Measurements from ENCODE around the gene HAVCR2. TPM values are rescaled to one million over a fixed set of nuclear protein-coding genes. Genes with fewer than 3 reads are reported as not detected.

The HAVCR2 gene
- total RNA-seq, result 10 to 100 TPM; 77.6 to 78.7 TPM

- DNase-seq, result peak; percentile 85
- Mint-ChIP-seq H3K36me3 (ENCODE audit: low read depth) (peaks cover 51% of the 10 kb centered on the region), H3K27me3 (ENCODE audit: low read depth) (no peaks in the 10 kb centered on the region), H3K9me3 (ENCODE audit: insufficient read depth) (no peaks in the 10 kb centered on the region), H3K27ac (peak within 1 kb of the TSS; percentile 92), H3K4me1 (ENCODE audit: low read depth) (peaks cover 72% of the 10 kb centered on the region), H3K4me3 (peak within 1 kb of the TSS; percentile 93)
- CTCF ChIA-PET, result interaction anchor here (0.8 to 2.6 kb wide), 7 partner anchors 24 to 220 kb away, joined by 3 to 7 read pairs (median 4); partner anchors contain the start of gene MED7
- peak; percentile 88 for ATAC-seq
- POLR2A ChIA-PET, result interaction anchor here (0.6 to 5.4 kb wide), 17 partner anchors 8 to 194 kb away, joined by 3 to 58 read pairs (median 4); partner anchors contain the start of genes ITK and MED7
These were observed at the start of gene HAVCR2 for GRCh38 chr5:157108976-157109375. HAVCR2 (minus strand) TSS chr5:157109044; CDS start chr5:157108983, 61 bp downstream.

- H3K4me3 Mint-ChIP-seq, result no peak overlapping the region
- DNase-seq, result peak; percentile 18
- no peaks in the 10 kb centered on the region for H3K27me3 Mint-ChIP-seq (ENCODE audit: low read depth)
- H3K27ac Mint-ChIP-seq, result no peak overlapping the region
- peaks cover 6% of the 10 kb centered on the region for H3K36me3 Mint-ChIP-seq (ENCODE audit: low read depth)
- no peak for ATAC-seq
- POLR2A ChIA-PET, result interaction anchor here (1.0 to 2.1 kb wide), 4 partner anchors 9 to 23 kb away, joined by 4 to 9 read pairs (median 6); partner anchors contain the start of genes GARIN3, ITK and MED7
- peaks cover 68% of the 10 kb centered on the region for H3K4me1 Mint-ChIP-seq (ENCODE audit: low read depth)
- CTCF ChIA-PET, result interaction anchor here (1.0 to 5.0 kb wide), 7 partner anchors 8 to 33 kb away, joined by 3 to 26 read pairs (median 4); partner anchors contain the start of genes GARIN3 and ITK
- no peaks in the 10 kb centered on the region for H3K9me3 Mint-ChIP-seq (ENCODE audit: insufficient read depth)
These were observed 48.5 kb upstream of the HAVCR2 start for GRCh38 chr5:157157293-157157891.

GRCh38 chr5:157155297-157155696, 46.5 kb upstream of the HAVCR2 start:
- CTCF ChIA-PET, result interaction anchor here (0.9 to 5.0 kb wide), 8 partner anchors 8 to 34 kb away, joined by 3 to 26 read pairs (median 4); partner anchors contain the start of gene ITK
- POLR2A ChIA-PET, result interaction anchor here (0.8 to 4.6 kb wide), 8 partner anchors 8 to 61 kb away, joined by 3 to 26 read pairs (median 9); partner anchors contain the start of genes ITK and MED7
- Mint-ChIP-seq H3K27ac (peak overlapping the region; percentile 98), H3K9me3 (ENCODE audit: insufficient read depth) (no peaks in the 10 kb centered on the region), H3K4me1 (ENCODE audit: low read depth) (peaks cover 75% of the 10 kb centered on the region), H3K36me3 (ENCODE audit: low read depth) (peaks cover 4% of the 10 kb centered on the region), H3K4me3 (peak overlapping the region; percentile 89), H3K27me3 (ENCODE audit: low read depth) (no peaks in the 10 kb centered on the region)
- ATAC-seq (no peak), DNase-seq (no peak)

- Mint-ChIP-seq H3K36me3 (ENCODE audit: low read depth) (peaks cover 1% of the 10 kb centered on the region), H3K9me3 (ENCODE audit: insufficient read depth) (no peaks in the 10 kb centered on the region), H3K27me3 (ENCODE audit: low read depth) (no peaks in the 10 kb centered on the region), H3K4me3 (no peak overlapping the region), H3K4me1 (ENCODE audit: low read depth) (peaks cover 67% of the 10 kb centered on the region), H3K27ac (no peak overlapping the region)
- ChIA-PET CTCF (interaction anchor here (0.7 to 7.4 kb wide), 7 partner anchors 16 to 102 kb away, joined by 3 to 162 read pairs (median 7); partner anchors contain the start of gene ITK), POLR2A (interaction anchor here (0.7 to 1.2 kb wide), 6 partner anchors 8 to 36 kb away, joined by 3 to 4 read pairs (median 3); partner anchors contain the start of gene MED7)
- ATAC-seq (no peak), DNase-seq (no peak)
These were observed 42.2 kb upstream of the HAVCR2 start for GRCh38 chr5:157150995-157151394.

GRCh38 chr5:157148734-157149615, 40.1 kb upstream of the HAVCR2 start:
- no peak overlapping the region for H3K27ac Mint-ChIP-seq
- H3K27me3 Mint-ChIP-seq (ENCODE audit: low read depth), result no peaks in the 10 kb centered on the region
- no peaks in the 10 kb centered on the region for H3K9me3 Mint-ChIP-seq (ENCODE audit: insufficient read depth)
- ChIA-PET CTCF (interaction anchor here (0.9 to 7.4 kb wide), 44 partner anchors 9 to 194 kb away, joined by 3 to 162 read pairs (median 5); partner anchors contain the start of gene ITK), POLR2A (interaction anchor here (0.5 to 3.2 kb wide), 11 partner anchors 12 to 124 kb away, joined by 3 to 22 read pairs (median 5); partner anchors contain the start of gene ITK)
- H3K4me1 Mint-ChIP-seq (ENCODE audit: low read depth), result peaks cover 54% of the 10 kb centered on the region
- no peak overlapping the region for H3K4me3 Mint-ChIP-seq
- ATAC-seq, result peak; percentile 75
- no peaks in the 10 kb centered on the region for H3K36me3 Mint-ChIP-seq (ENCODE audit: low read depth)
- peak; percentile 90 for DNase-seq

GRCh38 chr5:157143127-157143971, 34.5 kb upstream of the HAVCR2 start:
- peaks cover 41% of the 10 kb centered on the region for H3K4me1 Mint-ChIP-seq (ENCODE audit: low read depth)
- ChIA-PET CTCF (interaction anchor here (0.7 to 2.8 kb wide), 21 partner anchors 9 to 600 kb away, joined by 3 to 19 read pairs (median 3); partner anchors contain the start of gene HAVCR2), POLR2A (interaction anchor here (0.6 to 3.1 kb wide), 54 partner anchors 7 to 1026 kb away, joined by 3 to 106 read pairs (median 5); partner anchors contain the start of genes CYFIP2, HAVCR2 and ITK)
- no peaks in the 10 kb centered on the region for H3K9me3 Mint-ChIP-seq (ENCODE audit: insufficient read depth)
- H3K27ac Mint-ChIP-seq, result peak overlapping the region; percentile 98
- peak overlapping the region; percentile 90 for H3K4me3 Mint-ChIP-seq
- H3K27me3 Mint-ChIP-seq (ENCODE audit: low read depth), result no peaks in the 10 kb centered on the region
- peak; percentile 46 for ATAC-seq
- peaks cover 36% of the 10 kb centered on the region for H3K36me3 Mint-ChIP-seq (ENCODE audit: low read depth)
- peak; percentile 64 for DNase-seq

- Mint-ChIP-seq H3K27ac (peak within 1 kb of the TSS; percentile 98), H3K4me3 (peak within 1 kb of the TSS; percentile 90), H3K9me3 (ENCODE audit: insufficient read depth) (no peaks in the 10 kb centered on the region), H3K36me3 (ENCODE audit: low read depth) (peaks cover 45% of the 10 kb centered on the region), H3K27me3 (ENCODE audit: low read depth) (no peaks in the 10 kb centered on the region), H3K4me1 (ENCODE audit: low read depth) (peaks cover 36% of the 10 kb centered on the region)
- ChIA-PET POLR2A (interaction anchor here (0.6 to 3.1 kb wide), 59 partner anchors 8 to 1026 kb away, joined by 3 to 106 read pairs (median 5); partner anchors contain the start of genes CYFIP2, HAVCR2 and ITK), CTCF (interaction anchor here (0.8 to 2.8 kb wide), 23 partner anchors 10 to 600 kb away, joined by 3 to 19 read pairs (median 3); partner anchors contain the start of genes HAVCR2 and ITK)
- DNase-seq (peak; percentile 98), ATAC-seq (peak; percentile 99)
These were observed 33.7 kb upstream of the HAVCR2 start, which contains the start of gene MED7 for GRCh38 chr5:157142317-157143126. MED7 (minus strand) TSS chr5:157142865; CDS start chr5:157139431, 3,434 bp downstream.

- H3K36me3 Mint-ChIP-seq (ENCODE audit: low read depth), result peaks cover 64% of the 10 kb centered on the region
- H3K4me3 Mint-ChIP-seq, result no peak overlapping the region
- H3K4me1 Mint-ChIP-seq (ENCODE audit: low read depth), result peaks cover 33% of the 10 kb centered on the region
- no peaks in the 10 kb centered on the region for H3K9me3 Mint-ChIP-seq (ENCODE audit: insufficient read depth)
- ATAC-seq (no peak), DNase-seq (no peak)
- H3K27ac Mint-ChIP-seq, result no peak overlapping the region
- H3K27me3 Mint-ChIP-seq (ENCODE audit: low read depth), result no peaks in the 10 kb centered on the region
- CTCF ChIA-PET, result interaction anchor here (0.9 to 1.6 kb wide), 2 partner anchors 44 to 63 kb away, joined by 4 to 5 read pairs; no protein-coding TSS in a partner anchor
- POLR2A ChIA-PET, result no interaction called here
These were observed 28.8 kb upstream of the HAVCR2 start for GRCh38 chr5:157137691-157138090.

GRCh38 chr5:157132281-157132612, 23.4 kb upstream of the HAVCR2 start:
- Mint-ChIP-seq H3K27me3 (ENCODE audit: low read depth) (no peaks in the 10 kb centered on the region), H3K36me3 (ENCODE audit: low read depth) (peaks cover 26% of the 10 kb centered on the region), H3K4me1 (ENCODE audit: low read depth) (peaks cover 43% of the 10 kb centered on the region), H3K27ac (no peak overlapping the region), H3K9me3 (ENCODE audit: insufficient read depth) (no peaks in the 10 kb centered on the region), H3K4me3 (no peak overlapping the region)
- POLR2A ChIA-PET, result interaction anchor here (0.8 to 2.6 kb wide), 5 partner anchors 10 to 107 kb away, joined by 3 to 22 read pairs (median 4); partner anchors contain the start of genes HAVCR2 and MED7
- CTCF ChIA-PET, result interaction anchor here (0.6 to 3.0 kb wide), 36 partner anchors 9 to 1515 kb away, joined by 3 to 25 read pairs (median 6); partner anchors contain the start of genes HAVCR2 and MED7
- DNase-seq (no peak), ATAC-seq (no peak)

Data from activated CD8-positive, alpha-beta T cell treated with anti-CD3 and anti-CD28 coated beads, Interleukin-2, amount 10 ng/mL, durations not matched to agents 7 days and 5 days (primary cell).